WTC11 (cell line): ENCODE results near the gene PAM16. TPM values are rescaled to one million over a fixed set of nuclear protein-coding genes. Genes with fewer than 3 reads are reported as not detected.

Experiments used
- ARID4B ChIP-seq: sonication (generic); formaldehyde crosslinking; IDR thresholded peaks from 2 replicates; pipeline ENCODE4 v1.8.0; 2023; ENCODE audit warnings: missing genetic modification reagents, mild to moderate bottlenecking, borderline replicate concordance
- GRHL2 ChIP-seq: fragments of 250-450 bp; sonication (Bioruptor Pico); IDR thresholded peaks from 2 replicates; pipeline ENCODE4 v1.8.0; 2022; ENCODE audit warnings: mild to moderate bottlenecking, moderate library complexity; ENCODE audit not compliant: insufficient replicate concordance, severe bottlenecking
- NFE2L1 ChIP-seq: sonication (generic); formaldehyde crosslinking; IDR thresholded peaks from 2 replicates; pipeline ENCODE4 v1.8.1; 2023; ENCODE audit warnings: missing genetic modification reagents
- PRDM15 ChIP-seq: sonication (generic); formaldehyde crosslinking; IDR thresholded peaks from 2 replicates; pipeline ENCODE4 v1.8.0; 2022; ENCODE audit warnings: missing genetic modification reagents
- SMAD4 ChIP-seq: sonication (generic); formaldehyde crosslinking; IDR thresholded peaks from 2 replicates; pipeline ENCODE4 v1.8.0; 2022; ENCODE audit warnings: mild to moderate bottlenecking, missing genetic modification reagents
- STAT6 ChIP-seq: sonication (generic); formaldehyde crosslinking; conservative IDR thresholded peaks from 2 replicates; pipeline ENCODE4 v1.8.1; 2023; ENCODE audit warnings: mild to moderate bottlenecking, low read depth, missing genetic modification reagents, moderate library complexity
- ZNF317 ChIP-seq: sonication (generic); formaldehyde crosslinking; IDR thresholded peaks from 2 replicates; pipeline ENCODE4 v1.8.1; 2023; ENCODE audit warnings: low read depth, mild to moderate bottlenecking, moderate library complexity, missing genetic modification reagents, borderline replicate concordance
- ZNF416 ChIP-seq: fragments of 250-450 bp; sonication (Bioruptor Pico); IDR thresholded peaks from 2 replicates; pipeline ENCODE4 v1.9.0; 2021; ENCODE audit warnings: mild to moderate bottlenecking, inconsistent platforms
- total RNA-seq: library from RNA; stranded (reverse); gene quantifications from 3 replicates; pipeline ENCODE4 v1.2.3, GENCODE V29; 2021
- TF ChIP-seq, protein P1 (sequence below): sonication (generic); formaldehyde crosslinking; IDR thresholded peaks from 2 replicates; pipeline ENCODE4 v1.8.1; 2022; ENCODE audit warnings: low read depth, mild to moderate bottlenecking, moderate library complexity, missing genetic modification reagents, borderline replicate concordance
- TF ChIP-seq, protein P2 (sequence below): fragments of 200-600 bp; IDR thresholded peaks from 2 replicates; pipeline ENCODE4 v1.8.0; 2022; ENCODE audit warnings: antibody characterized with exemption
- TF ChIP-seq, protein P3 (sequence below): sonication (generic); formaldehyde crosslinking; IDR thresholded peaks from 2 replicates; pipeline ENCODE4 v1.8.1; 2022; ENCODE audit warnings: missing genetic modification reagents, borderline replicate concordance
- TF ChIP-seq, protein P4 (sequence below): fragments of 250-450 bp; sonication (Bioruptor Pico); IDR thresholded peaks from 2 replicates; pipeline ENCODE4 v1.8.0; 2021; ENCODE audit warnings: mild to moderate bottlenecking
- TF ChIP-seq, protein P5 (sequence below): fragments of 250-450 bp; sonication (Bioruptor Pico); IDR thresholded peaks from 2 replicates; pipeline ENCODE4 v2.1.2; 2022; ENCODE audit warnings: mild to moderate bottlenecking, moderate library complexity

PAM16 gene
- total RNA-seq, 1 experiment from 2014 or later, result 88.9 TPM

DNA sequence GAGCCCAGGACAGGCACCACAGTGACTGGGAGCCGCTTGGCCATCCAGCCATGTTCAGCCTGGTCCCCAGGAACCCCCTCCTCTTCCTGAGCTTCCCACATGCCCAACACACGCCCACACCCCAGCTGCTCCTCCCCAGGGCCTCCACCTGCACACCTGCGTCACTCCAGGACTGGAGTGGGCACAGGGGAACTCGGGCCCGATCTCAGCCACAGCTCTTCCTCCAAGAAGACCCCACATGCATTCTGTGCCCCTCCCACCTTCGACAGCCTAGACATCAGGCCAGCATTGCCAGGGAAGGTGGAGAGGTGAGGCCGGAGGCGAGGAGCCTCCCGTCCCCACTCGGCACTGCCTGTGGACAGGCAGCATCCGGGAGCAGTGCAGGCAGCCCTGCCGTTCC, 14.5 kb upstream of the PAM16 start (continued):
- TF ChIP-seq ARID4B, result no peak
- TF ChIP-seq GRHL2 (CRISPR knock-in tag), result no peak
- TF ChIP-seq, protein P1, sequence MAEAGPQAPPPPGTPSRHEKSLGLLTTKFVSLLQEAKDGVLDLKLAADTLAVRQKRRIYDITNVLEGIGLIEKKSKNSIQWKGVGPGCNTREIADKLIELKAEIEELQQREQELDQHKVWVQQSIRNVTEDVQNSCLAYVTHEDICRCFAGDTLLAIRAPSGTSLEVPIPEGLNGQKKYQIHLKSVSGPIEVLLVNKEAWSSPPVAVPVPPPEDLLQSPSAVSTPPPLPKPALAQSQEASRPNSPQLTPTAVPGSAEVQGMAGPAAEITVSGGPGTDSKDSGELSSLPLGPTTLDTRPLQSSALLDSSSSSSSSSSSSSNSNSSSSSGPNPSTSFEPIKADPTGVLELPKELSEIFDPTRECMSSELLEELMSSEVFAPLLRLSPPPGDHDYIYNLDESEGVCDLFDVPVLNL (CRISPR knock-in tag), result no peak
- TF ChIP-seq STAT6, result no peak
- TF ChIP-seq, protein P2, sequence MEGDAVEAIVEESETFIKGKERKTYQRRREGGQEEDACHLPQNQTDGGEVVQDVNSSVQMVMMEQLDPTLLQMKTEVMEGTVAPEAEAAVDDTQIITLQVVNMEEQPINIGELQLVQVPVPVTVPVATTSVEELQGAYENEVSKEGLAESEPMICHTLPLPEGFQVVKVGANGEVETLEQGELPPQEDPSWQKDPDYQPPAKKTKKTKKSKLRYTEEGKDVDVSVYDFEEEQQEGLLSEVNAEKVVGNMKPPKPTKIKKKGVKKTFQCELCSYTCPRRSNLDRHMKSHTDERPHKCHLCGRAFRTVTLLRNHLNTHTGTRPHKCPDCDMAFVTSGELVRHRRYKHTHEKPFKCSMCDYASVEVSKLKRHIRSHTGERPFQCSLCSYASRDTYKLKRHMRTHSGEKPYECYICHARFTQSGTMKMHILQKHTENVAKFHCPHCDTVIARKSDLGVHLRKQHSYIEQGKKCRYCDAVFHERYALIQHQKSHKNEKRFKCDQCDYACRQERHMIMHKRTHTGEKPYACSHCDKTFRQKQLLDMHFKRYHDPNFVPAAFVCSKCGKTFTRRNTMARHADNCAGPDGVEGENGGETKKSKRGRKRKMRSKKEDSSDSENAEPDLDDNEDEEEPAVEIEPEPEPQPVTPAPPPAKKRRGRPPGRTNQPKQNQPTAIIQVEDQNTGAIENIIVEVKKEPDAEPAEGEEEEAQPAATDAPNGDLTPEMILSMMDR, result no peak
- TF ChIP-seq, protein P3, sequence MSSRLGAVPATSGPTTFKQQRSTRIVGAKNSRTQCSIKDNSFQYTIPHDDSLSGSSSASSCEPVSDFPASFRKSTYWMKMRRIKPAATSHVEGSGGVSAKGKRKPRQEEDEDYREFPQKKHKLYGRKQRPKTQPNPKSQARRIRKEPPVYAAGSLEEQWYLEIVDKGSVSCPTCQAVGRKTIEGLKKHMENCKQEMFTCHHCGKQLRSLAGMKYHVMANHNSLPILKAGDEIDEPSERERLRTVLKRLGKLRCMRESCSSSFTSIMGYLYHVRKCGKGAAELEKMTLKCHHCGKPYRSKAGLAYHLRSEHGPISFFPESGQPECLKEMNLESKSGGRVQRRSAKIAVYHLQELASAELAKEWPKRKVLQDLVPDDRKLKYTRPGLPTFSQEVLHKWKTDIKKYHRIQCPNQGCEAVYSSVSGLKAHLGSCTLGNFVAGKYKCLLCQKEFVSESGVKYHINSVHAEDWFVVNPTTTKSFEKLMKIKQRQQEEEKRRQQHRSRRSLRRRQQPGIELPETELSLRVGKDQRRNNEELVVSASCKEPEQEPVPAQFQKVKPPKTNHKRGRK (CRISPR knock-in tag), result no peak
- TF ChIP-seq SMAD4, result no peak
- no peak for TF ChIP-seq NFE2L1 (CRISPR knock-in tag)
- TF ChIP-seq PRDM15, result no peak
- TF ChIP-seq ZNF317 (CRISPR knock-in tag), result no peak
- TF ChIP-seq, protein P4, sequence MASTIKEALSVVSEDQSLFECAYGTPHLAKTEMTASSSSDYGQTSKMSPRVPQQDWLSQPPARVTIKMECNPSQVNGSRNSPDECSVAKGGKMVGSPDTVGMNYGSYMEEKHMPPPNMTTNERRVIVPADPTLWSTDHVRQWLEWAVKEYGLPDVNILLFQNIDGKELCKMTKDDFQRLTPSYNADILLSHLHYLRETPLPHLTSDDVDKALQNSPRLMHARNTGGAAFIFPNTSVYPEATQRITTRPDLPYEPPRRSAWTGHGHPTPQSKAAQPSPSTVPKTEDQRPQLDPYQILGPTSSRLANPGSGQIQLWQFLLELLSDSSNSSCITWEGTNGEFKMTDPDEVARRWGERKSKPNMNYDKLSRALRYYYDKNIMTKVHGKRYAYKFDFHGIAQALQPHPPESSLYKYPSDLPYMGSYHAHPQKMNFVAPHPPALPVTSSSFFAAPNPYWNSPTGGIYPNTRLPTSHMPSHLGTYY (CRISPR knock-in tag), result no peak
- TF ChIP-seq, protein P5, sequence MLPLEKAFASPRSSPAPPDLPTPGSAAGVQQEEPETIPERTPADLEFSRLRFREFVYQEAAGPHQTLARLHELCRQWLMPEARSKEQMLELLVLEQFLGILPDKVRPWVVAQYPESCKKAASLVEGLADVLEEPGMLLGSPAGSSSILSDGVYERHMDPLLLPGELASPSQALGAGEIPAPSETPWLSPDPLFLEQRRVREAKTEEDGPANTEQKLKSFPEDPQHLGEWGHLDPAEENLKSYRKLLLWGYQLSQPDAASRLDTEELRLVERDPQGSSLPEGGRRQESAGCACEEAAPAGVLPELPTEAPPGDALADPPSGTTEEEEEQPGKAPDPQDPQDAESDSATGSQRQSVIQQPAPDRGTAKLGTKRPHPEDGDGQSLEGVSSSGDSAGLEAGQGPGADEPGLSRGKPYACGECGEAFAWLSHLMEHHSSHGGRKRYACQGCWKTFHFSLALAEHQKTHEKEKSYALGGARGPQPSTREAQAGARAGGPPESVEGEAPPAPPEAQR (CRISPR knock-in tag), result no peak
- no peak for TF ChIP-seq ZNF416 (CRISPR knock-in tag)
